H54 (cell line): ENCODE data around the gene TMC3.
"Not testable (repeated sequence)": the region's sequence is repeated elsewhere in the genome, so short reads cannot be mapped to it uniquely, and the experiment has no call there.

Experiments used
- DNase-seq: peaks from one replicate; pipeline ENCODE4 v3.0.0; 2011; ENCODE audit warnings: low spot score, mixed read lengths; ENCODE audit not compliant: insufficient read length
- FAIRE-seq: peaks from 3 replicates; lab custom pipeline; 2011; peaks lifted over from hg19 to GRCh38; lab: Jason Lieb, UNC
- POLR2A ChIP-seq: IDR thresholded peaks from 2 replicates; pipeline ENCODE4 v1.6.1; 2011; ENCODE audit warnings: low read depth, mild to moderate bottlenecking, low read length

TMC3 gene

DNA sequence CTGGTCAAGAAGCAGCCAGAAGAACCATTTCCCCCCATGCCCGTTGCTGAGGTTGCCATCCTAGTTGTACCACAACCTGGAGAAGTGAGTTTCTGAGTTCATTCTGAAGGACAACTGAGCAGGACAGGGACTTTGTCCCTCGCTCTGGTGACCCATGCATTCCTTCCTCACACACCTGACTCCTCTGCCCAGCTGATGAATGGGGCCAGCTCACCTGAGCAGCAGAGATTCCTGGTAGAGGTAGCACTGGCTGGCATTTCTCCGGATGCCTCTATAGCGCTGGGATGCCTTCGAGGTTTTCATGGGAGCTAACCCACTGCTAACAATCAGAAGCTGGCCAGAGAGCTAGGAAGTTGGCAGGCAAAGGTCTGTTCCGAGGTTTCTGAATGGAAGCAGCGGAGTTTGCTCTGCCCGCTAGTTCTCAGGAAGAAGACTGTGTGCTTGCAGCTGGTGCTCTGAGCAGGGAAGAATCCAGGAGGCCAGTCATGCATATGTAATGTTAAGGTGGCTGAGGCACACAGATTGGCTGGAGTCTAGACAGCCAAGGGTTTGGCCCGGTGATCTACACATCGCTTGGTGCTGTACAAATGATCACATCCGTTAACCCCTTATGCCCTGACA lies at the start of gene TMC3:
Gene TMC3, minus strand, starts transcription at position 439 of the 621 bp plus-strand sequence. Its CDS starts 136 bp downstream, at position 303.
- DNase-seq, result no peak
- no peak for FAIRE-seq
- no peak for TF ChIP-seq POLR2A

DNA sequence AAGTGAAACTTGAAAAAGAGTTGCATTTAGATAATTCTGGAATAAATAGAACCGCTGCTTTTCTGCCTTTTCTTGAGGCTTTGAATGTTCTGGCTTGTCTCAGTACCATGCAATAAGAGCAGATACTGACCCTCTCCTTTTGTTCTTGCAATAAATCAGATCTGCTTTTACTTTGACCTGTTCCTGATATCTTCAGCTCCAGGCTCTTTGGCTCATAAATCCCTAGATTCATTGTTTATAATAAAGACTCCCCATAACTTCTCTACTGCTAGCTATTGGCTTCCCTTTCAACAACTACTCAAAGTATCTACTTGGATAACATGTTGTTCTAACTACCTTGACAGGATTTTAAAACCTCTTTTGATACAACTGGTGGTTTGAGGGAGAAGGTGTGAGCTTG lies 47.4 kb upstream of the TMC3 start:
- DNase-seq (no peak), FAIRE-seq (no peak)
- TF ChIP-seq POLR2A, result no peak

DNA sequence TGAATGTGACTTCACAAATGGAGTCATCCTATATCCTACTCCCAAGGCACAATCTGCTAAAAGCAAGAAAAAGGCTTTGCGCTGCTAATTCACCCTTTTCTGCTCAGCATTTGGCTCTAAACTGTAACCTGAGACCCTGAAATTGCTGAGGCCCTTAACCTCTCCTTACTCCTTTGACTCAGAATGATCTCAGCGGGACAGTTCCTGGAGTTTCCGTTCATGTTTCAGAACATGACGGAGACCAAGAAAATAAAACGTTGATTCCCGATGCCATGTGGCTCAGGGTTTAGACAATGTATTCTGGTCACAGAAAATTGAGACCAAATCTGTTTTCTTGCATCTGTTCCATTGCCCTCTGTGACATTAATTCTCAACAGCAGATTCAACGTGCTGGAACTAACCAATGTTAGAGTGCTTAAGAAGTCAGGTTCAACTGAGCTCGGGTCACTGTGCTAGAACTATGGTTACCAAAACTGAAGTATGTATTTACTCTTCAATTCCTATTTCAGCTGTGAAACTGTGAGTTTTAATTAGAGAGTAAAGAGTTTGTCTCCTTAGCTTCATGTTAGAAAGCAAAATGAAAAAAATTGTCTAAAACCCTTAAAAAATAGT lies 45.4 kb upstream of the TMC3 start:
- no peak for FAIRE-seq
- DNase-seq, result no peak
- TF ChIP-seq POLR2A, result no peak

- DNase-seq (no peak), FAIRE-seq (no peak)
- no peak for TF ChIP-seq POLR2A
These were observed 44.9 kb upstream of the TMC3 start for GRCh38 chr15:81418891-81419290.

DNA sequence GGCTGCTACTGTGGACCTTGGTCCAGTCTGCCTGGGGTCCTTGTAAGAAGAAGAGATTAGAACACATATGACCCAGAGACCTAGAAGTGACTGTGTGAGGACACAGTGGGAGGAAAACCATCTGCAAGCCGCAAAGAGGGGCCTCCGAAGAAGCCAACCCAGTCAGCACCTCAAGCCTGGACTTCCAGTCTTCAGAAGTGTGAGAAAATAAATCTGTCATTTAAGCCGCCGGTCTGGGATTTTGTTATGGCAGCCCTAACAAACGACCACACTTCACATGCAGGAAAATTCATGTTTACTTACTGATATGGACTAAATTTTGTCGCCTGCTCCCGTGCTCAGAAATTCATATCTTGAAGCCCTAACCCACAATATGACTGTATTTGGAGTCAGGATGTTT lies 44.4 kb upstream of the TMC3 start:
- DNase-seq, result no peak
- FAIRE-seq, result no peak
- TF ChIP-seq POLR2A, result no peak

DNA sequence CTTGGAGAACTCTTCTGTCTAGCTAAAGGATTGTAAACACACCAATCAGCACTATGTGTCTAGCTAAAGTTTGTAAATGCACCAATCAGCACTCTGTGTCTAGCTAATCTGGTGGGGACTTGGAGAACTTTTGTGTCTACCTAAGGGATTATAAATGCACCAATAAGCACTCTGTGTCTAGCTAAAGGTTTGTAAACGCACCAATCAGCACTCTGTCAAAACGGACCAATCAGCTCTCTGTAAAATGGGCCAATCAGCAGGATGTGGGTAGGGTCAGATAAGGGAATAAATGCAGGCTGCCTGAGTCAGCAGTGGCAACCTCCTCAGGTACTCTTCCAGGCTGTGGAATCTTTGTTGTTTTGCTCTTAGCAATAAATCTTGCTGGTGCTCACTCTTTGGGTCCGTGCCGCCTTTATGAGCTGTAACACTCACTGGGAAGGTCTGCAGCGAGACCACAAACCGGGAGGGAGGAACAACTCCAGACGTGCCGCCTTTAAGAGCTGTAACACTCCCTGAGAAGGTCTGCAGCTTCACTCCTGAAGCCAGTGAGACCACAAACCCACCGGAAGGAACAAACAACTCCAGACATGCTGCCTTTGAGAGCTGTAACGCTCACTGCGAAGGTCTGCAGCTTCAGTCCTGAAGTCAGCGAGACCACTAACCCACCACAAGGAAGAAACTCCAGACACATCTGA lies 40.4 kb upstream of the TMC3 start:
- not testable (repeated sequence) for DNase-seq, FAIRE-seq

GRCh38 chr15:81413851-81414250 lies 39.8 kb upstream of the TMC3 start:
- no peak for TF ChIP-seq POLR2A
- FAIRE-seq (no peak), DNase-seq (no peak)

DNA sequence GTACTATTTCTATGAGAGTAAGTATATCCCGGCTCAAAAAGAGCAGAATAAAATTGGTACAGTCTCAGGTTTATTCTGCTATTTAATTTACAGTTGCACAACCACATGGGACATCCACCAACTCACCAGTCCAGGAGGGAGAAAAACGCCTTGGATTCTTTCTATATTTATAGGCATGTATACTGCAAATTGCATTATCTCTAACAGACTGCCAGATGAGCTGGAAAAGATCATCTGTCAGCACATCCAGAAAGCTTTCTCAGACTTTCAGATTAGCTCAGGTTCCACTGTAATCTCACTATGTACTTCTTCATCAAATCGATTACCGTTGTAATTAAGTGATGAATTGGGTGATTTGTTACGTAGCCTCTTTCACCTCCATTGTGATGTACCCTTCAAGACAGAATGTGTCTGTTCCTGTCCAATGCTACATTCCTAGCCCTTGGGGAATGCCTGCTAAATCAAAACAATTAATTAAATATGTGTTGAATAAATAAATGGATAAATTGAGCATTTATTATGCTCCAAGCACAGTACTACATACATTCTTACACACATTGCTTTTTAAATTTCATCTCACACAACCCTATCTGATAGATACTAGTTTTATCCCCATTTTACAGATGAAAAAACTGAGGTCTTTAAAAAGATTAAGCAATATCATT lies 38.1 kb upstream of the TMC3 start:
- TF ChIP-seq POLR2A, result no peak
- FAIRE-seq, result no peak
- DNase-seq, result no peak

DNA sequence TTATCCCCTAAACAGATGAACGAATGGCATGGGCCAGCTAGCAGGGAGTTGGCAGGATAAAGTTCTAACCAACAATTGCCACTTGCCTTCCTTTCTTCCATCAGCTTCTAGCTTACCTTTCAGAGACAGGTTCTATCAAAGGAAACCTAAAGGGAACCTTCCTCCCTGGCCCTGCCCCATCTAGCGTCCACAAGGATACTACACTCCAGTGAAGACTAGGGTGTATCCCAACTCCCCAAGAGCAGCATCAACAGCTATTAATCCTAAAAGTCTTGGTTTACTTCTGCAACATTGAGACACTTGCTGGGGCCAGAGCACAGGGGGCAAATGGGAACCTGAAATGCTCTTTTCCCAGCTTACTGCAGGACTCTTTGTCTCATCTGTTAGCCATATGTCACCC lies 37.0 kb upstream of the TMC3 start:
- FAIRE-seq, result no peak
- TF ChIP-seq POLR2A, result no peak
- DNase-seq, result no peak

- FAIRE-seq (no peak), DNase-seq (peak; percentile 9)
- no peak for TF ChIP-seq POLR2A
These were observed 36.3 kb upstream of the TMC3 start for GRCh38 chr15:81410318-81410753.

DNA sequence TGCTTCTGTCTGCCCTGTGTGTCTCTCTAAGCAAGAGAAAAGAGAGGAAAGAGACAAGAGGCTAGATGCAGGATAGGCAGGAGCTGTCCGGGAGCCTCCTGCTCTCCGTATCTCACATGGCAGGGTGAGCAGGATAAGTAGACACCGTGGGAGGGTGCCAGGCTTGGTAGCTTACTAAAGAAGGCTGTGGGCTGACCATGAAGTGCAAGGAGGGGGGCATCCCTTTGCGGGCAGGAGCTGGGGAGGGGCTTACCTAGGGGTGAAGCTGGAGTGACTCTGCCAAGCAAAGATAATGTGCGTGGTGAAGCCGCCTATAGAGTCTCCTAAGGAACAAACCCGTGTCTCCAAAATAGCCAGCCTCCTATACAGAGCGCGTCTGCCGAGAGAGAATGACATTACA lies 33.7 kb upstream of the TMC3 start:
- no peak for DNase-seq
- FAIRE-seq, result no peak
- TF ChIP-seq POLR2A, result no peak

DNA sequence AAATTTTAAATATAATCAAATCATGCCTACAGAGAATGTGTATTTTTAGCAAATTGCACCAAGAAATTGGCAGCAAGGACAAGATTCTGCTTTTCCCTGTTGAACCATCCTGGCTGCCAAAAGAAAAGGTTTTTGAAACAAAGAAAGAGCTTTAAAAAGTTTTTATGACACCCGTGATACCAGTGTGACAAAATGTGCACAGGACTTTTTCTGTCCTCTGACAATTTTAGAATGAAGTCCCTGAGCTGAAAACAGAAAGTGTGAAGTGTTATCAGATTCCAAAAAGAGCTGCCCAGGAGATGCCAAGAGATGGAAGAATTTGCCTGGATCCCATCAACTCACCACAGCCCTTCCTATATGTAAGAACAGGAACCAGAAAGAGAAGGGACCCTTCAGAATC lies 33.2 kb upstream of the TMC3 start:
- no peak for FAIRE-seq
- no peak for DNase-seq
- TF ChIP-seq POLR2A, result no peak

- DNase-seq (peak; percentile 12), FAIRE-seq (no peak)
- TF ChIP-seq POLR2A, result no peak
These were observed 26.7 kb upstream of the TMC3 start for GRCh38 chr15:81400640-81401236.
